MCF 10A (cell line): ENCODE data around the gene LYPLA2. TPM values are rescaled to one million over a fixed set of nuclear protein-coding genes. Genes with fewer than 3 reads are reported as not detected.

Experiments
- BruUV-seq: library from RNA; stranded (reverse); fragments of 400-500 nt; replicated peaks from 2 replicates; lab custom pipeline; 2021; lab: Mats Ljungman, UMichigan
- CTCF ChIA-PET: fragments of 300-600 bp; sonication (Branson Sonifier 250); formaldehyde crosslinking; extraction: SDS; loops from one replicate; lab custom pipeline; 2021; ENCODE audit warnings: antibody characterized with exemption, inconsistent platforms; lab: Yijun Ruan, JAX
- POLR2A ChIA-PET: fragments of 300-600, 350-650 bp; sonication (Branson Sonifier 250); formaldehyde crosslinking; extraction: SDS; loops from one replicate; lab custom pipeline; 2020; ENCODE audit warnings: antibody characterized with exemption, inconsistent platforms; lab: Yijun Ruan, JAX
- DNase-seq: peaks from one replicate; pipeline ENCODE4 v3.0.0-alpha.2; 2018; ENCODE audit not compliant: unreplicated experiment
- H3K27ac Mint-ChIP-seq: one replicate; pipeline ENCODE4 v1.8.0; 2022; ENCODE audit warnings: mild to moderate bottlenecking, low read depth, mixed read lengths; ENCODE audit not compliant: unreplicated experiment
- H3K27me3 Mint-ChIP-seq: one replicate; pipeline ENCODE4 v1.8.0; 2022; ENCODE audit warnings: mixed read lengths; ENCODE audit not compliant: insufficient read depth, unreplicated experiment
- H3K36me3 Mint-ChIP-seq: one replicate; pipeline ENCODE4 v1.8.0; 2022; ENCODE audit warnings: mild to moderate bottlenecking, moderate library complexity, mixed read lengths; ENCODE audit not compliant: insufficient read depth, unreplicated experiment
- H3K4me1 Mint-ChIP-seq: one replicate; pipeline ENCODE4 v1.8.0; 2022; ENCODE audit warnings: mixed read lengths; ENCODE audit not compliant: insufficient read depth, unreplicated experiment
- H3K4me3 Mint-ChIP-seq: one replicate; pipeline ENCODE4 v1.8.0; 2022; ENCODE audit warnings: mild to moderate bottlenecking, moderate library complexity, mixed read lengths; ENCODE audit not compliant: unreplicated experiment
- H3K9me3 Mint-ChIP-seq: one replicate; pipeline ENCODE4 v1.8.0; 2022; ENCODE audit warnings: mixed read lengths; ENCODE audit not compliant: unreplicated experiment
- CTCF ChIP-seq: fragments of 200-600 bp; IDR thresholded peaks from one replicate; pipeline ENCODE4 v1.8.0; 2022; ENCODE audit warnings: antibody characterized with exemption, mild to moderate bottlenecking; ENCODE audit not compliant: unreplicated experiment
- intact Hi-C: fragments of 100-400 bp; cut with micrococcal nuclease; formaldehyde crosslinking; loops from 2 replicates; pipeline ENCODE4 v1.14.1; 2022
- total RNA-seq: library from RNA; stranded (reverse); gene quantifications from 2 replicates; pipeline ENCODE4 v1.2.3, GENCODE V29; 2022

Gene LYPLA2
- total RNA-seq, 1 experiment from 2014 or later: 35.7 TPM

GRCh38 chr1:23838401-23838866 is 47.5 kb downstream of the LYPLA2 start:
- ChIA-PET CTCF (interaction anchor here (0.5 to 1.2 kb wide), 4 partner anchors 22 to 112 kb away, joined by 3 to 4 read pairs (median 3); no protein-coding TSS in a partner anchor), POLR2A (interaction anchor here (0.6 to 1.6 kb wide), 3 partner anchors 11 to 125 kb away, joined by 3 to 5 read pairs (median 4); partner anchors contain the start of gene HMGCL)
- H3K36me3 Mint-ChIP-seq: peaks cover under 1% of the 10 kb centered on the region
- intact Hi-C loops: no loop called here
- no peaks in the 10 kb centered on the region for H3K4me1 Mint-ChIP-seq
- no peak overlapping the region for H3K27ac Mint-ChIP-seq
- TF ChIP-seq CTCF: no peak
- H3K27me3 Mint-ChIP-seq: peaks cover 22% of the 10 kb centered on the region
- no TSS peak for BruUV-seq
- peak; percentile 61 for DNase-seq
- no peaks in the 10 kb centered on the region for H3K9me3 Mint-ChIP-seq
- peak overlapping the region; percentile 67 for H3K4me3 Mint-ChIP-seq

- no peak for TF ChIP-seq CTCF
- Mint-ChIP-seq H3K27ac (no peak overlapping the region), H3K4me1 (no peaks in the 10 kb centered on the region), H3K27me3 (no peaks in the 10 kb centered on the region), H3K36me3 (peaks cover 18% of the 10 kb centered on the region), H3K9me3 (no peaks in the 10 kb centered on the region), H3K4me3 (no peak overlapping the region)
- no peak for DNase-seq
- no TSS peak for BruUV-seq
- POLR2A ChIA-PET: interaction anchor here (0.6 kb wide), 1 partner anchor 965 kb away, joined by 3 read pairs; no protein-coding TSS in a partner anchor
- CTCF ChIA-PET: interaction anchor here (0.6 to 1.0 kb wide), 2 partner anchors 20 to 25 kb away, joined by 3 to 4 read pairs; no protein-coding TSS in a partner anchor
- intact Hi-C loops: no loop called here
Measured at GRCh38 chr1:23843644-23844043, 52.7 kb downstream of the LYPLA2 start.

Other genes with a start within 250 kb of the LYPLA2 start
- gene ID3, start 231.6 kb upstream of the LYPLA2 start, total RNA-seq: 15.7 and 34.8 TPM in 2 replicates
- 1,201 and 1,563 TPM in 2 replicates for gene RPL11, start 99.3 kb upstream of the LYPLA2 start, total RNA-seq
- gene ELOA, start 47.7 kb upstream of the LYPLA2 start, total RNA-seq: 68.3 and 69.1 TPM in 2 replicates
- gene PITHD1, start 12.7 kb upstream of the LYPLA2 start, total RNA-seq: 37.7 and 37.8 TPM in 2 replicates
- 112 and 143 TPM in 2 replicates for gene GALE, start 9.6 kb downstream of the LYPLA2 start, total RNA-seq
- 30.4 and 39.3 TPM in 2 replicates for gene HMGCL, start 34.3 kb downstream of the LYPLA2 start, total RNA-seq
- gene FUCA1, start 77.1 kb downstream of the LYPLA2 start, total RNA-seq: 7.9 and 8.6 TPM in 2 replicates
- gene CNR2, start 122.2 kb downstream of the LYPLA2 start, total RNA-seq: not detected in 2 replicates
- 103 and 115 TPM in 2 replicates for gene PNRC2, start 168.7 kb downstream of the LYPLA2 start, total RNA-seq
- gene SRSF10, start 189.2 kb downstream of the LYPLA2 start, total RNA-seq: 121 and 134 TPM in 2 replicates